ENCODE data around the gene ZNF385B. TPM values are rescaled to one million over a fixed set of nuclear protein-coding genes. Genes with fewer than 3 reads are reported as not detected.

Gene ZNF385B
- total and polyA plus RNA-seq, 5 donors: 32.6 to 95.9 (median 65.6) TPM

GRCh38 chr2:179596018-179596417 lies 265.4 kb downstream of the ZNF385B start:
- Histone ChIP-seq H3K27me3 (ENCODE audit: control insufficient read depth, insufficient read depth) (no peaks in the 10 kb centered on the region), H3K4me1 (ENCODE audit: control insufficient read depth, insufficient read depth, low read length) (no peaks in the 10 kb centered on the region), H3K9me3 (ENCODE audit: control insufficient read depth, low read length) (no peaks in the 10 kb centered on the region), H3K4me3 (ENCODE audit: low read length) (no peak overlapping the region), H3K27ac (ENCODE audit: low read length) (no peak overlapping the region)
- no peak for ATAC-seq
- no peak for DNase-seq
- WGBS: 72% methylated on average over 1 of the region's 1 CpG
- intact Hi-C loops (cut with DNase I): no loop called here

- no peak overlapping the region for H3K4me3 ChIP-seq (ENCODE audit: low read length)
- no peaks in the 10 kb centered on the region for H3K9me3 ChIP-seq (ENCODE audit: control insufficient read depth, low read length)
- intact Hi-C loops (cut with DNase I): no loop called here
- DNase-seq: no peak
- H3K4me1 ChIP-seq (ENCODE audit: control insufficient read depth, insufficient read depth, low read length): no peaks in the 10 kb centered on the region
- no peak overlapping the region for H3K27ac ChIP-seq (ENCODE audit: low read length)
- ATAC-seq: no peak
- H3K27me3 ChIP-seq (ENCODE audit: control insufficient read depth, insufficient read depth): no peaks in the 10 kb centered on the region
Measured at GRCh38 chr2:179595284-179595683, 266.1 kb downstream of the ZNF385B start.

GRCh38 chr2:179594268-179595112 lies 266.9 kb downstream of the ZNF385B start:
- peak; percentile 37 to 60 for ATAC-seq
- no peaks in the 10 kb centered on the region for H3K9me3 ChIP-seq (ENCODE audit: control insufficient read depth, low read length)
- intact Hi-C loops (cut with DNase I): no loop called here
- H3K27me3 ChIP-seq (ENCODE audit: control insufficient read depth, insufficient read depth): no peaks in the 10 kb centered on the region
- no peak overlapping the region for H3K4me3 ChIP-seq (ENCODE audit: low read length)
- no peak overlapping the region for H3K27ac ChIP-seq (ENCODE audit: low read length)
- no peak for DNase-seq
- 76% methylated on average over 2 of the region's 2 CpGs for WGBS
- no peaks in the 10 kb centered on the region for H3K4me1 ChIP-seq (ENCODE audit: control insufficient read depth, insufficient read depth, low read length)

DNA sequence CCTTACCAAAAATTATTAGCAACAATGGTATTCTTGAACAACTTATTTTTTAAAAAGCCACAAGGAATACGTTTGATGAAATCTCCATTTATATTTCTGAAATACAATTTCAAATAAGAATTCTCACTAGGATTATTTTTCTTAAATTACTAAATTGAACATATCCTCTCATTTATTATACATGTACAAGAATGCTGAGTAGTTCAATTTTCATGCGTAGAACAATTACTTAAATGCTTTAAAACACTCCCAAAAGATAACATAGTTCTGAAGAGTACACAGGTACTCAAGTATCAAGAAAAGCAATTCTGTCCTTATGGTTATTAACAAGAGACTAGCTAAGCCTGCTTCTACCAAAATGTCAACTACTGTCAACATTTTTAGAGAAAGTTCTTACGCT lies 268.1 kb downstream of the ZNF385B start:
- no peaks in the 10 kb centered on the region for H3K4me1 ChIP-seq (ENCODE audit: control insufficient read depth, insufficient read depth, low read length)
- H3K27me3 ChIP-seq (ENCODE audit: control insufficient read depth, insufficient read depth): no peaks in the 10 kb centered on the region
- 91% methylated on average over 3 of the region's 3 CpGs for WGBS
- DNase-seq (no peak), ATAC-seq (no peak)
- H3K4me3 ChIP-seq (ENCODE audit: low read length): no peak overlapping the region
- intact Hi-C loops (cut with DNase I): no loop called here
- no peak overlapping the region for H3K27ac ChIP-seq (ENCODE audit: low read length)
- H3K9me3 ChIP-seq (ENCODE audit: control insufficient read depth, low read length): no peaks in the 10 kb centered on the region

GRCh38 chr2:179592167-179592936 lies 269.1 kb downstream of the ZNF385B start:
- Histone ChIP-seq H3K27ac (ENCODE audit: low read length) (no peak overlapping the region), H3K4me3 (ENCODE audit: low read length) (no peak overlapping the region), H3K27me3 (ENCODE audit: control insufficient read depth, insufficient read depth) (no peaks in the 10 kb centered on the region), H3K9me3 (ENCODE audit: control insufficient read depth, low read length) (no peaks in the 10 kb centered on the region), H3K4me1 (ENCODE audit: control insufficient read depth, insufficient read depth, low read length) (no peaks in the 10 kb centered on the region)
- DNase-seq: no peak
- intact Hi-C loops (cut with DNase I): no loop called here
- WGBS: 71% methylated on average over 7 of the region's 7 CpGs
- no peak for ATAC-seq

- Histone ChIP-seq H3K4me1 (ENCODE audit: control insufficient read depth, insufficient read depth, low read length) (no peaks in the 10 kb centered on the region), H3K4me3 (ENCODE audit: low read length) (no peak overlapping the region), H3K27ac (ENCODE audit: low read length) (no peak overlapping the region), H3K27me3 (ENCODE audit: control insufficient read depth, insufficient read depth) (no peaks in the 10 kb centered on the region), H3K9me3 (ENCODE audit: control insufficient read depth, low read length) (no peaks in the 10 kb centered on the region)
- DNase-seq (no peak), ATAC-seq (no peak)
- intact Hi-C loops (cut with DNase I): no loop called here
- 82% methylated on average over 1 of the region's 1 CpG for WGBS
Measured at GRCh38 chr2:179591690-179592089, 269.7 kb downstream of the ZNF385B start.

- DNase-seq: no peak
- H3K27me3 ChIP-seq (ENCODE audit: control insufficient read depth, insufficient read depth): no peaks in the 10 kb centered on the region
- ATAC-seq: no peak
- WGBS: 78% methylated on average over 3 of the region's 3 CpGs
- intact Hi-C loops (cut with DNase I): no loop called here
- H3K4me3 ChIP-seq (ENCODE audit: low read length): no peak overlapping the region
- H3K27ac ChIP-seq (ENCODE audit: low read length): no peak overlapping the region
- H3K4me1 ChIP-seq (ENCODE audit: control insufficient read depth, insufficient read depth, low read length): no peaks in the 10 kb centered on the region
- H3K9me3 ChIP-seq (ENCODE audit: control insufficient read depth, low read length): no peaks in the 10 kb centered on the region
Measured at GRCh38 chr2:179588486-179589145, 272.8 kb downstream of the ZNF385B start.

DNA sequence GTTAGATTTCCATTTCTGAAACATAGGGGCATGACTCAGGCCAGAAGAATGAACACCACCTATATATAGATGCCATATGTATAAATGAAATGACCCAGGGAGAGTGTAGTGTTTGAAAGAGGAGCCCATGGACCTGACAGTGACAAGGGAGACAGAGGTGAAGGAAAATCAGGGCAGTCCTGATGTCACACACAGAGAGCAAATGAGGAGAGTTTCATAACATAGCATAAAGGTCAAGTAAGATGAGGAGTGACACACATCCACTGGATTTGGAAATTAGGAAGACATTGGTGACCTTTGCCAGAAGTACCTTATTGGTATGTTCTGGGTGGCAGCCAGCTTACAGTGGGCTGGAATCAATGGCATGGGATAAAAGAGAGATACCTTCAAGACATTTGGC lies 276.7 kb downstream of the ZNF385B start:
- H3K4me3 ChIP-seq (ENCODE audit: low read length): no peak overlapping the region
- peaks cover 3% of the 10 kb centered on the region for H3K4me1 ChIP-seq (ENCODE audit: control insufficient read depth, insufficient read depth, low read length)
- DNase-seq (no peak), ATAC-seq (no peak)
- H3K9me3 ChIP-seq (ENCODE audit: control insufficient read depth, low read length): no peaks in the 10 kb centered on the region
- peak overlapping the region; percentile 2 for H3K27ac ChIP-seq (ENCODE audit: low read length)
- intact Hi-C loops (cut with DNase I): no loop called here
- H3K27me3 ChIP-seq (ENCODE audit: control insufficient read depth, insufficient read depth): no peaks in the 10 kb centered on the region

DNA sequence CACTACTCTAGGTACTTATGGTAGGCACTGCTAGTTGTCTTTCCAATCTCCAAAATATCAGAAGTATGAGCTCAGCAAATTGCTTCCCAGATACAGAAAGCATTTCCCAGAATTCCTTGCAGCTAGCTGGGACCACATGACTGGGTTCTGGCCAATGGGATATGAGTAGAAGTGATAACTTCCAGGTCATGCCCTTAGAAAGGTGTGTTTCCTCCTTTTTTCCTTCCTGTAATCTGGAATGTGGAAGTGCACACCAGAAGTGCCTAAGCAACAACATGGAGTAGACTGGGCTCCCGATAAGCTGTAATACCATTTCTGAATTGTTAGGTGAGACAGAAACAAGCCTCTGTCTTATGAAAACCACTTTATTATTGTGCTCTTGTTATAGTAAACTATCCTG lies 279.8 kb downstream of the ZNF385B start:
- ATAC-seq (no peak), DNase-seq (no peak)
- Histone ChIP-seq H3K9me3 (ENCODE audit: control insufficient read depth, low read length) (no peaks in the 10 kb centered on the region), H3K4me3 (ENCODE audit: low read length) (no peak overlapping the region), H3K4me1 (ENCODE audit: control insufficient read depth, insufficient read depth, low read length) (peaks cover 3% of the 10 kb centered on the region), H3K27ac (ENCODE audit: low read length) (no peak overlapping the region), H3K27me3 (ENCODE audit: control insufficient read depth, insufficient read depth) (no peaks in the 10 kb centered on the region)
- intact Hi-C loops (cut with DNase I): no loop called here
- 94% methylated on average over 1 of the region's 1 CpG for WGBS

DNA sequence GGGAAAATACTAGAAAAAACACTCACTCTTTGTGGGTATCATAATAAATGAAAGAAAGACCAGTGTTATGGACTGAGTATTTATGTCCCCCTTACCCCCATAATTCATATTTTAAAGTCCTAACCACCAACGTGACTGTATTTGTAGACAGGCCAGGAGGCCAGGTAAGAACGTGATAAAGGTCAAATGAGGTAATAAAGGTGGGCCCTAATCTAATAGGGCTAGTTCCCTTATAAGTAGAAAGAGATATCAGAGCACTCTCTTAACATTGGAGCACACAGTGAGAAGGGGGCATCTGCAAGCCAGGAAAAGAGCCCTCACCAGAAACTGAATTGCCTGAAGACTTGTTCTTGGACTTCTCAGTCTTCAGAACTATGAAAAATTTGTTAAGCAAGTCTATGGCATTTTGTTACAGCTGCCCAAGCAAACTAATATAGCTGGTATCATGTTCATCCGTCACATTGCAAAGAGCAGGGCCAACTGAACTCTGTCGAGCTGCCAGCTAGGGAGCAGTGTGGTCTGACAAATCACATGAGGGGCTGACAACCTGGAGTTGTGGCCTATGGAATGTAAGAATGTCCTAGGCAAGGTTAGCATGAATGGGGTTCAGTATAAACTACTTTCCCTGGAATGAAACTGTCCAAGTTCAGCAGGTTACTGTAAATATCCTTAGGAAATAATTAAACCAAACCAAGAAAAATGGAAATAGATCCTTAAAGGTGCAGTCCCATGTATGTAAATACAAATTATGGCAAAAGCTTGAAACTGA lies 280.9 kb downstream of the ZNF385B start:
- peak; percentile 58 to 67 for ATAC-seq
- WGBS: 43% methylated on average over 4 of the region's 4 CpGs
- DNase-seq: peak; percentile 23 to 63 (median 60)
- Histone ChIP-seq H3K4me3 (ENCODE audit: low read length) (no peak overlapping the region), H3K27ac (ENCODE audit: low read length) (peak overlapping the region; percentile 67), H3K27me3 (ENCODE audit: control insufficient read depth, insufficient read depth) (no peaks in the 10 kb centered on the region), H3K4me1 (ENCODE audit: control insufficient read depth, insufficient read depth, low read length) (peaks cover 3% of the 10 kb centered on the region), H3K9me3 (ENCODE audit: control insufficient read depth, low read length) (no peaks in the 10 kb centered on the region)
- intact Hi-C loops (cut with DNase I): no loop called here

Data from right cardiac atrium (tissue), 5 donors.